HepG2 (cell line): ENCODE results near the gene TTC23. TPM values are rescaled to one million over a fixed set of nuclear protein-coding genes. Genes with fewer than 3 reads are reported as not detected.

Experiments used
- ARID5B ChIP-seq: IDR thresholded peaks from 2 replicates; pipeline ENCODE4 v1.4.0; 2020; ENCODE audit warnings: mild to moderate bottlenecking, missing genetic modification reagents
- HMGXB4 ChIP-seq, 2 experiments: sonication (generic) in 1 of 2; formaldehyde crosslinking in 1 of 2; IDR thresholded peaks; 2 replicates each; pipeline versions ENCODE4 v1.4.0 to v1.6.1; 2018 to 2020; ENCODE audit warnings: missing genetic modification reagents in 2 of 2, borderline replicate concordance in 1 of 2, low read depth in 1 of 2, mild to moderate bottlenecking in 1 of 2, missing biosample characterization in 1 of 2
- HNRNPLL ChIP-seq: fragments of 200-400 bp; formaldehyde crosslinking; IDR thresholded peaks from 2 replicates; pipeline ENCODE4 v1.6.1; 2017; ENCODE audit warnings: mild to moderate bottlenecking, low read depth, low read length; ENCODE audit not compliant: poor library complexity, severe bottlenecking
- KDM2A ChIP-seq: sonication (generic); formaldehyde crosslinking; IDR thresholded peaks from 2 replicates; pipeline ENCODE4 v1.4.0; 2020; ENCODE audit warnings: low read depth, missing genetic modification reagents, borderline replicate concordance
- MEIS2 ChIP-seq: sonication (generic); formaldehyde crosslinking; IDR thresholded peaks from 2 replicates; pipeline ENCODE4 v1.9.0; 2021; ENCODE audit warnings: mild to moderate bottlenecking, missing genetic modification reagents
- PITX1 ChIP-seq: sonication (generic); formaldehyde crosslinking; IDR thresholded peaks from 2 replicates; pipeline ENCODE4 v1.5.1; 2020; ENCODE audit warnings: mild to moderate bottlenecking, missing genetic modification reagents
- TARDBP ChIP-seq: sonication (generic); formaldehyde crosslinking; IDR thresholded peaks from 2 replicates; pipeline ENCODE4 v1.8.0; 2022; ENCODE audit warnings: mild to moderate bottlenecking, missing genetic modification reagents
- UBTF ChIP-seq: sonication (generic); formaldehyde crosslinking; IDR thresholded peaks from 2 replicates; pipeline ENCODE4 v1.4.0; 2020; ENCODE audit warnings: mild to moderate bottlenecking, missing genetic modification reagents
- ZGPAT ChIP-seq: IDR thresholded peaks from 2 replicates; pipeline ENCODE4 v1.6.1; 2016; ENCODE audit warnings: mild to moderate bottlenecking
- ZNF547 ChIP-seq: sonication (generic); formaldehyde crosslinking; IDR thresholded peaks from 2 replicates; pipeline ENCODE4 v1.5.1; 2020; ENCODE audit warnings: mild to moderate bottlenecking, missing genetic modification reagents
- ZNF687 ChIP-seq: sonication (generic); formaldehyde crosslinking; IDR thresholded peaks from 2 replicates; pipeline ENCODE4 v1.5.1; 2020; ENCODE audit warnings: mild to moderate bottlenecking, missing genetic modification reagents, moderate library complexity
- ZNF781 ChIP-seq: sonication (generic); formaldehyde crosslinking; IDR thresholded peaks from 2 replicates; pipeline ENCODE4 v1.5.1; 2020; ENCODE audit warnings: borderline replicate concordance, mild to moderate bottlenecking, missing genetic modification reagents; ENCODE audit errors: not compliant biosample characterization
- polyA plus RNA-seq, 8 experiments: library from polyadenylated mRNA; depleted of rRNA in 3 of 8; stranded (reverse) in 7 of 8; unstranded in 1 of 8; fragments of >200 nt; fragmentation: Illumina TruSeq in 4 of 8; extraction: Trizol in 4 of 8; gene quantifications; 2 replicates each; pipeline versions ENCODE4 v1.2.1 to v1.2.3, GENCODE V29; 2011 to 2016; ENCODE audit warnings: low read depth in 4 of 8, missing spikeins in 1 of 8, mixed read lengths in 1 of 8; ENCODE audit not compliant: insufficient read depth in 1 of 8
- total RNA-seq, 5 experiments: library from RNA; depleted of rRNA; stranded (reverse); fragments of >200 nt; fragmentation: Illumina TruSeq; extraction: Trizol; gene quantifications; 2 replicates each; pipeline ENCODE4 v1.2.3, GENCODE V29; 2016; ENCODE audit warnings: low read depth in 1 of 5

Gene TTC23
- total and polyA plus RNA-seq, 2 of the 13 experiments (the other 11 are each of a cell fraction or from before 2014, with no cell fraction given): 1.6 to 11.7 TPM

GRCh38 chr15:99100245-99101173 is 148.9 kb downstream of the TTC23 start (continued):
- peak; percentile 62 for TF ChIP-seq ZNF687 (CRISPR knock-in tag)
- no peak for TF ChIP-seq ZNF781
- TF ChIP-seq PITX1 (CRISPR knock-in tag): 0 out of 2 replicates have a peak, but pooled peaks have one; percentile 29
- 0 out of 2 replicates have a peak, but pooled peaks have one; percentile 21 for TF ChIP-seq TARDBP (CRISPR knock-in tag)
- peak; percentile 79 to 84; a peak in 3 of 4 replicates for TF ChIP-seq HMGXB4 (CRISPR knock-in tag; IDR thresholded peaks at IDR 0.05; ENCODE audit: borderline replicate concordance in 1 of 2, low read depth in 1 of 2)
- TF ChIP-seq ZGPAT (CRISPR knock-in tag): peak; percentile 24; the same call in 1 of the 2 replicates
- TF ChIP-seq UBTF (CRISPR knock-in tag): peak; percentile 77
- peak; percentile 30; the same call in 1 of the 2 replicates for TF ChIP-seq ARID5B (CRISPR knock-in tag)
- TF ChIP-seq MEIS2 (CRISPR knock-in tag): no peak
- 0 out of 2 replicates have a peak, but pooled peaks have one; percentile 26 for TF ChIP-seq ZNF547 (CRISPR knock-in tag)
- peak; percentile 51 for TF ChIP-seq HNRNPLL
- TF ChIP-seq KDM2A (CRISPR knock-in tag): peak; percentile 79; the same call in 1 of the 2 replicates
